ENCODE measurements around the gene B4GALT5.
"Not testable (repeated sequence)": the region's sequence is repeated elsewhere in the genome, so short reads cannot be mapped to it uniquely, and the experiment has no call there.

The B4GALT5 gene

GRCh38 chr20:49729780-49730179 is 16.1 kb upstream of the B4GALT5 start:
- FAIRE-seq: no peak
- no peak for DNase-seq (ENCODE audit: low spot score)

- DNase-seq (ENCODE audit: low spot score): no peak
- no peak for FAIRE-seq
Measured at GRCh38 chr20:49727894-49728885, 14.5 kb upstream of the B4GALT5 start.

- FAIRE-seq (no peak), DNase-seq (ENCODE audit: low spot score) (no peak)
Measured at GRCh38 chr20:49727478-49727877, 13.8 kb upstream of the B4GALT5 start.

- no peak for FAIRE-seq
- no peak for DNase-seq (ENCODE audit: low spot score)
Measured at GRCh38 chr20:49725694-49726093, 12.0 kb upstream of the B4GALT5 start.

GRCh38 chr20:49725224-49725606 is 11.5 kb upstream of the B4GALT5 start:
- not testable (repeated sequence) for FAIRE-seq

GRCh38 chr20:49724408-49725223 is 10.9 kb upstream of the B4GALT5 start:
- FAIRE-seq (no peak), DNase-seq (ENCODE audit: low spot score) (no peak)

More at GRCh38 chr20:49725224-49725606, 11.5 kb upstream of the B4GALT5 start:
- not testable (repeated sequence) for DNase-seq (ENCODE audit: low spot score)

- DNase-seq (ENCODE audit: low spot score); FAIRE-seq: not testable (repeated sequence)
Measured at GRCh38 chr20:49723758-49724157, 10.1 kb upstream of the B4GALT5 start.

- not testable (repeated sequence) for FAIRE-seq; DNase-seq (ENCODE audit: low spot score)
Measured at GRCh38 chr20:49721326-49721725, 7.6 kb upstream of the B4GALT5 start.

- DNase-seq (ENCODE audit: low spot score): no peak
- no peak for FAIRE-seq
Measured at GRCh38 chr20:49715466-49715865, 1.8 kb upstream of the B4GALT5 start.

GRCh38 chr20:49712996-49713752 is 504 bp downstream of the B4GALT5 start:
- DNase-seq (ENCODE audit: low spot score) (peak; percentile 57), FAIRE-seq (no peak)

- DNase-seq (ENCODE audit: low spot score) (no peak), FAIRE-seq (no peak)
Measured at GRCh38 chr20:49712646-49712995, 1.1 kb downstream of the B4GALT5 start.

GRCh38 chr20:49712118-49712517 is 1.6 kb downstream of the B4GALT5 start:
- DNase-seq (ENCODE audit: low spot score) (no peak), FAIRE-seq (no peak)

GRCh38 chr20:49711667-49711987 is 2.1 kb downstream of the B4GALT5 start:
- no peak for DNase-seq (ENCODE audit: low spot score)
- FAIRE-seq: no peak

- DNase-seq (ENCODE audit: low spot score) (no peak), FAIRE-seq (no peak)
Measured at GRCh38 chr20:49710971-49711666, 2.6 kb downstream of the B4GALT5 start.

GRCh38 chr20:49707118-49707517 is 6.6 kb downstream of the B4GALT5 start:
- no peak for FAIRE-seq
- no peak for DNase-seq (ENCODE audit: low spot score)

- FAIRE-seq (no peak), DNase-seq (ENCODE audit: low spot score) (no peak)
Measured at GRCh38 chr20:49706630-49707091, 7.0 kb downstream of the B4GALT5 start.

- not testable (repeated sequence) for DNase-seq (ENCODE audit: low spot score); FAIRE-seq
Measured at GRCh38 chr20:49705893-49706292, 7.8 kb downstream of the B4GALT5 start.

GRCh38 chr20:49705358-49705757 is 8.3 kb downstream of the B4GALT5 start:
- no peak for DNase-seq (ENCODE audit: low spot score)
- FAIRE-seq: no peak

- no peak for DNase-seq (ENCODE audit: low spot score)
Measured at GRCh38 chr20:49704932-49705336, 8.7 kb downstream of the B4GALT5 start.

GRCh38 chr20:49701916-49702315 is 11.8 kb downstream of the B4GALT5 start:
- DNase-seq (ENCODE audit: low spot score) (no peak), FAIRE-seq (no peak)

More at GRCh38 chr20:49704932-49705336, 8.7 kb downstream of the B4GALT5 start:
- FAIRE-seq: no peak

All from urothelium cell line (cell line).